K562 (cell line): ENCODE data around the gene FHL1. TPM values are rescaled to one million over a fixed set of nuclear protein-coding genes. Genes with fewer than 3 reads are reported as not detected.

Experiments used
- CTBP1 ChIP-seq: fragments of 450-650 bp; IDR thresholded peaks from 2 replicates; pipeline ENCODE4 v1.6.1; 2016; ENCODE audit warnings: borderline replicate concordance
- DPF2 ChIP-seq: fragments of 450-650 bp; IDR thresholded peaks from 2 replicates; pipeline ENCODE4 v1.6.1; 2016
- ETV5 ChIP-seq: sonication (generic); formaldehyde crosslinking; IDR thresholded peaks from 2 replicates; pipeline ENCODE4 v1.4.0; 2020; ENCODE audit warnings: low read depth, mild to moderate bottlenecking, missing genetic modification reagents
- FOXM1 ChIP-seq, 2 experiments: fragments of 450-650 bp in 1 of 2; sonication (generic) in 1 of 2; formaldehyde crosslinking in 1 of 2; IDR thresholded peaks; 2 replicates each; pipeline versions ENCODE4 v1.6.1 to v1.9.0; 2017 to 2022; ENCODE audit warnings: low read depth in 2 of 2, mild to moderate bottlenecking in 2 of 2, missing genetic modification reagents in 1 of 2, moderate library complexity in 1 of 2
- JUND ChIP-seq, 2 experiments: IDR thresholded peaks; 2 replicates in 1 of 2; 3 replicates in 1 of 2; pipeline ENCODE4 v1.6.1; 2011; ENCODE audit warnings: borderline replicate concordance in 2 of 2, low read depth in 2 of 2, low read length in 2 of 2, improper control_type of control experiment in 1 of 2, missing biosample characterization in 1 of 2, missing genetic modification characterization in 1 of 2, missing genetic modification reagents in 1 of 2
- KLF6 ChIP-seq: fragments of 250-450 bp; sonication (Bioruptor Pico); IDR thresholded peaks from 2 replicates; pipeline ENCODE4 v1.4.0; 2020; ENCODE audit warnings: mild to moderate bottlenecking, moderate library complexity, borderline replicate concordance
- L3MBTL2 ChIP-seq: fragments of 450-650 bp; IDR thresholded peaks from 2 replicates; pipeline ENCODE4 v1.6.1; 2016; ENCODE audit warnings: mild to moderate bottlenecking, moderate library complexity
- MAZ ChIP-seq, 2 experiments: fragments of 450-650 bp in 1 of 2; sonication (generic) in 1 of 2; formaldehyde crosslinking; IDR thresholded peaks in 1 of 2; conservative IDR thresholded peaks in 1 of 2; 2 replicates each; pipeline versions ENCODE4 v1.4.0 to v1.5.0; 2020; ENCODE audit warnings: mild to moderate bottlenecking in 1 of 2, missing genetic modification reagents in 1 of 2
- MEF2D ChIP-seq: conservative IDR thresholded peaks from 2 replicates; pipeline ENCODE4 v1.6.1; 2016; ENCODE audit warnings: low read depth, missing genetic modification characterization, missing compliant biosample characterization
- MTA3 ChIP-seq: fragments of 450-650 bp; formaldehyde crosslinking; IDR thresholded peaks from 2 replicates; pipeline ENCODE4 v1.6.1; 2017; ENCODE audit warnings: mild to moderate bottlenecking, borderline replicate concordance
- NR4A1 ChIP-seq, 2 experiments: fragments of 250-450 bp in 1 of 2; fragments of 450-650 bp in 1 of 2; sonication (Bioruptor Pico) in 1 of 2; IDR thresholded peaks; 2 replicates each; pipeline versions ENCODE4 v1.4.0 to v1.6.1; 2016 to 2020; ENCODE audit warnings: mild to moderate bottlenecking in 2 of 2, missing compliant biosample characterization in 1 of 2, missing genetic modification characterization in 1 of 2, moderate library complexity in 1 of 2
- RBM14 ChIP-seq: fragments of 200-400 bp; formaldehyde crosslinking; IDR thresholded peaks from 2 replicates; pipeline ENCODE4 v1.6.1; 2018; ENCODE audit warnings: low read depth, mild to moderate bottlenecking, low read length, moderate library complexity, borderline replicate concordance; ENCODE audit not compliant: insufficient read depth
- SMAD2 ChIP-seq: fragments of 150-350 bp; IDR thresholded peaks from 2 replicates; pipeline ENCODE4 v1.6.1; 2014; ENCODE audit warnings: low read depth, mild to moderate bottlenecking, low read length
- ZNF197 ChIP-seq: fragments of 200-800 bp; sonication (Bioruptor generic); IDR thresholded peaks from 2 replicates; pipeline ENCODE4 v1.6.1; 2016; ENCODE audit warnings: low read depth, missing genetic modification characterization, missing compliant biosample characterization
- polyA plus RNA-seq, 8 experiments: library from polyadenylated mRNA; depleted of rRNA in 4 of 8; stranded (reverse) in 5 of 8; unstranded in 3 of 8; fragments of >200 nt; fragmentation: Nextera tagmentation in 2 of 8; fragmentation: Illumina TruSeq in 1 of 8; extraction: Ambion mirVana in 2 of 8; extraction: Trizol in 1 of 8; gene quantifications; 2 replicates each; pipeline versions ENCODE4 v1.2.1 to v1.2.3, GENCODE V29; 2011 to 2014; ENCODE audit warnings: inconsistent platforms in 1 of 8, missing spikeins in 1 of 8
- total RNA-seq, 7 experiments: library from RNA; depleted of rRNA in 6 of 7; stranded (reverse); fragments of >200 nt in 6 of 7; fragmentation: Illumina TruSeq in 2 of 7; extraction: Trizol in 2 of 7; gene quantifications; 2 replicates each; pipeline versions ENCODE4 v1.2.1 to v1.2.3, GENCODE V29; 2011 to 2021; ENCODE audit warnings: low replicate concordance in 1 of 7
- TF ChIP-seq, protein P1 (sequence below): sonication (generic); formaldehyde crosslinking; IDR thresholded peaks from 2 replicates; pipeline ENCODE4 v1.9.0; 2022; ENCODE audit warnings: mild to moderate bottlenecking, missing genetic modification reagents
- TF ChIP-seq, protein P2 (sequence below), 2 experiments: IDR thresholded peaks in 1 of 2; conservative IDR thresholded peaks in 1 of 2; 2 replicates each; pipeline ENCODE4 v1.6.1; 2016; ENCODE audit warnings: low read depth in 2 of 2, mild to moderate bottlenecking in 1 of 2, missing compliant biosample characterization in 1 of 2, missing genetic modification characterization in 1 of 2, moderate library complexity in 1 of 2
- TF ChIP-seq, protein P3 (sequence below): fragments of 250-450 bp; sonication (Bioruptor Pico); IDR thresholded peaks from 2 replicates; pipeline ENCODE4 v1.5.0; 2021
- TF ChIP-seq, protein P4 (sequence below): fragments of 250-450 bp; sonication (Bioruptor Pico); IDR thresholded peaks from 2 replicates; pipeline ENCODE4 v1.8.0; 2022; ENCODE audit warnings: inconsistent platforms

The FHL1 gene
- total and polyA plus RNA-seq, 9 of the 15 experiments (the other 6 are each of a cell fraction or from before 2014, with no cell fraction given): 0.03 to 3.0 (median 0.13) TPM; not detected in 1

DNA sequence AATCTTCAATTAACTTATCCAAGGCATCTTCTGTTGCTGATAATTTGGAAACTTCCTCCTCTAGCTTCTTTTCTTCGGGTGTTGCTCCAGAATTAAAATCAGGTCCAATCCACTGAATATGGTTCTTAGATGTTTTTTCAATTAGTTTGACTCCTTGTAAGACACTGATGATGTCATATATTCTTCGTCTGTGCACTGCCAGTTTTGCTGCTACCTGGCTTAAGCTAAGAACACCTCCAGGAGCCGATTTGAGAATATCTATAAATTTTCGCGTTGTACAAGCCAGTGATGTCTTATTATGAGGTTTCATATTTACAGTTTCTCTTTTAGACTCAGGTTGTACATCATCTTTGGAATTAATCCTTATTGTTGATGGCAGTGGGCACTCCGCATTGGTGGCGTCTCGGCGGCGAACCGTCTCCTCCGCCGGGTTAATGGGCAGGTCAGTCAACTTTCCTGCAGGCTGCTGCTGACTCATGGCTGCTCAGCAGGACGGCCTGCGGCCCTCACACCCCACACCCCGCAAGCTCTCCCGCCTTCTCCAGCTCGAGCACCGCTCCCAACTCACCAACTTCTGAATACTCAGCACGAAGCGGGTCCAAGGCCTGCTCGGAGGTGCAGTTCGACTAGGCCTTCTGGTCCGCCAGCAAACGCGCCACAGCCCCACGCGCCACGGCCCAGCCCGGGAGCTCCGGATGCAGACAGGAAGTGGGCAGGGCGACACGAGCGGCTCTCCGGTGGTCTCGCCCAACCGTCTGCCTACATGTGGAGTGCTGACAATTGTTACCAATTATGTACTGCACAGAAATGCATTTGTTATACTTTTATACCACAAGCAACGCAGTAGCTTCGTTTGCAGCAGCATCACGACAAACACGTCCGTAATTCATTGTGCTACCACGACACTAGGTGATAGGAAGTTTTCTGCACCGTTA, 49.2 kb upstream of the FHL1 start (continued):
- no peak for TF ChIP-seq NR4A1 (CRISPR knock-in tag; IDR thresholded peaks at IDR 0.05)
- TF ChIP-seq NR4A1 (tag; IDR thresholded peaks at IDR 0.05): peak; percentile 87
- TF ChIP-seq, protein P1, sequence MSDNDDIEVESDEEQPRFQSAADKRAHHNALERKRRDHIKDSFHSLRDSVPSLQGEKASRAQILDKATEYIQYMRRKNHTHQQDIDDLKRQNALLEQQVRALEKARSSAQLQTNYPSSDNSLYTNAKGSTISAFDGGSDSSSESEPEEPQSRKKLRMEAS (CRISPR knock-in tag): peak; percentile 78
- TF ChIP-seq MTA3: peak; percentile 65; the same call in 1 of the 2 replicates
- TF ChIP-seq RBM14: no peak
- peak; percentile 71 for TF ChIP-seq DPF2
- peak; percentile 66 for TF ChIP-seq JUND (IDR thresholded peaks at IDR 0.05; ENCODE audit: borderline replicate concordance, low read depth, low read length)
- TF ChIP-seq JUND (tag; IDR thresholded peaks at IDR 0.05; ENCODE audit: borderline replicate concordance, low read depth, low read length): peak; percentile 43; the same call in 1 of the 3 replicates
- TF ChIP-seq MEF2D (tag): 0 out of 2 replicates have a peak, but pooled peaks have one; percentile 57
- TF ChIP-seq MAZ (CRISPR knock-in tag; conservative IDR thresholded peaks at IDR 0.05 in 1 of 2, IDR thresholded peaks at IDR 0.05 in 1 of 2): peak in 1 of 2 experiments; percentile 53; a peak in 2 of 4 replicates
- no peak for TF ChIP-seq FOXM1 (IDR thresholded peaks at IDR 0.05; ENCODE audit: low read depth)
- peak; percentile 90; the same call in 1 of the 2 replicates for TF ChIP-seq FOXM1 (CRISPR knock-in tag; IDR thresholded peaks at IDR 0.05; ENCODE audit: low read depth)
- peak; percentile 98 for TF ChIP-seq L3MBTL2
- TF ChIP-seq, protein P2, sequence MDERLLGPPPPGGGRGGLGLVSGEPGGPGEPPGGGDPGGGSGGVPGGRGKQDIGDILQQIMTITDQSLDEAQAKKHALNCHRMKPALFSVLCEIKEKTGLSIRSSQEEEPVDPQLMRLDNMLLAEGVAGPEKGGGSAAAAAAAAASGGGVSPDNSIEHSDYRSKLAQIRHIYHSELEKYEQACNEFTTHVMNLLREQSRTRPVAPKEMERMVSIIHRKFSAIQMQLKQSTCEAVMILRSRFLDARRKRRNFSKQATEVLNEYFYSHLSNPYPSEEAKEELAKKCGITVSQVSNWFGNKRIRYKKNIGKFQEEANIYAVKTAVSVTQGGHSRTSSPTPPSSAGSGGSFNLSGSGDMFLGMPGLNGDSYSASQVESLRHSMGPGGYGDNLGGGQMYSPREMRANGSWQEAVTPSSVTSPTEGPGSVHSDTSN (CRISPR knock-in tag; IDR thresholded peaks at IDR 0.05; ENCODE audit: low read depth): no peak
- TF ChIP-seq, protein P2 (tag; conservative IDR thresholded peaks at IDR 0.05; ENCODE audit: low read depth): 0 out of 2 replicates have a peak, but pooled peaks have one; percentile 8
- TF ChIP-seq CTBP1: 0 out of 2 replicates have a peak, but pooled peaks have one; percentile 48
- TF ChIP-seq, protein P3, sequence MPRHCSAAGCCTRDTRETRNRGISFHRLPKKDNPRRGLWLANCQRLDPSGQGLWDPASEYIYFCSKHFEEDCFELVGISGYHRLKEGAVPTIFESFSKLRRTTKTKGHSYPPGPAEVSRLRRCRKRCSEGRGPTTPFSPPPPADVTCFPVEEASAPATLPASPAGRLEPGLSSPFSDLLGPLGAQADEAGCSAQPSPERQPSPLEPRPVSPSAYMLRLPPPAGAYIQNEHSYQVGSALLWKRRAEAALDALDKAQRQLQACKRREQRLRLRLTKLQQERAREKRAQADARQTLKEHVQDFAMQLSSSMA (CRISPR knock-in tag): no peak
- TF ChIP-seq SMAD2: no peak
- TF ChIP-seq ETV5 (CRISPR knock-in tag): peak; percentile 34; the same call in 1 of the 2 replicates
- TF ChIP-seq, protein P4, sequence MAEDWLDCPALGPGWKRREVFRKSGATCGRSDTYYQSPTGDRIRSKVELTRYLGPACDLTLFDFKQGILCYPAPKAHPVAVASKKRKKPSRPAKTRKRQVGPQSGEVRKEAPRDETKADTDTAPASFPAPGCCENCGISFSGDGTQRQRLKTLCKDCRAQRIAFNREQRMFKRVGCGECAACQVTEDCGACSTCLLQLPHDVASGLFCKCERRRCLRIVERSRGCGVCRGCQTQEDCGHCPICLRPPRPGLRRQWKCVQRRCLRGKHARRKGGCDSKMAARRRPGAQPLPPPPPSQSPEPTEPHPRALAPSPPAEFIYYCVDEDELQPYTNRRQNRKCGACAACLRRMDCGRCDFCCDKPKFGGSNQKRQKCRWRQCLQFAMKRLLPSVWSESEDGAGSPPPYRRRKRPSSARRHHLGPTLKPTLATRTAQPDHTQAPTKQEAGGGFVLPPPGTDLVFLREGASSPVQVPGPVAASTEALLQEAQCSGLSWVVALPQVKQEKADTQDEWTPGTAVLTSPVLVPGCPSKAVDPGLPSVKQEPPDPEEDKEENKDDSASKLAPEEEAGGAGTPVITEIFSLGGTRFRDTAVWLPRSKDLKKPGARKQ (CRISPR knock-in tag): peak; percentile 59; the same call in 1 of the 2 replicates
- TF ChIP-seq ZNF197: no peak
- TF ChIP-seq KLF6 (CRISPR knock-in tag): no peak
